ENCODE data around the gene LRP5. TPM values are rescaled to one million over a fixed set of nuclear protein-coding genes. Genes with fewer than 3 reads are reported as not detected.

The LRP5 gene
- polyA plus RNA-seq, 3 donors = 0.23 to 0.29 TPM; not detected in 1

DNA sequence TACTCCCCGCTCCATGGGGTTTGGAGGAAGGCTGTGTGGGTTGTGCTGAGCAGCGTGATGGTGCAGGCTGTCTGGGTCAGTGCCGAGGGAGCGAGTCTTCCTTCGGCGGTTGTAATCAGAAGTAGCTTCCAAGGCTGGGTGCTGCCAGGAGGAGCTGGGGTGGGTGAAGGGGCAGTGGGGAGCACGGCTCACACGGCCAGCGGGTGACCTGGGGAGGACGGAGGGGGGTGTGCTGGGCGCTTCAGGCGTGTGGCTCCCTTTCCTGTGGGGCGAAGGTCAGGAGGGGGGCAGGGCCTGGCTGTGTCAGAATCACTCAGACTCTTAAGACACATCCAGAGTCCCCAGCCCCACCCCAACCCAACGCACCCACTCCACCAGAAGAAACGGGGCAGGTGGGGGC is 60.2 kb downstream of the LRP5 start:
- Mint-ChIP-seq H3K27me3 (ENCODE audit: low read depth in 3 of 3) (peaks cover 24 to 37% (median 28%) of the 10 kb centered on the region in 3 donors), H3K9me3 (peaks cover 0 to 6% (median 4%) of the 10 kb centered on the region in 7 donors), H3K27ac (no peak overlapping the region), H3K36me3 (peaks cover 5 to 7% of the 10 kb centered on the region in 2 donors), H3K4me1 (peaks cover 40% of the 10 kb centered on the region), H3K4me3 (no peak overlapping the region)
- Histone ChIP-seq H3K79me2 (ENCODE audit: insufficient read depth, low read length) (no peaks in the 10 kb centered on the region), H3K4me1 (ENCODE audit: control insufficient read depth in 1 of 2, insufficient read depth in 2 of 2, low read length in 2 of 2) (peaks cover 36 to 40% of the 10 kb centered on the region in 2 donors), H2AFZ (ENCODE audit: insufficient read depth, low read depth, low read length, poor library complexity, severe bottlenecking) (no peak overlapping the region), H3K27ac (ENCODE audit: low read depth in 1 of 2, low read length in 2 of 2) (no peak overlapping the region), H3K4me2 (replicated peaks; ENCODE audit: extremely low read depth, low read length, poor library complexity, severe bottlenecking) (no peak overlapping the region), H3K27me3 (ENCODE audit: control insufficient read depth in 2 of 2, insufficient read depth in 2 of 2, low read length in 2 of 2) (peaks cover 0 to 20% of the 10 kb centered on the region in 2 donors), H3K36me3 (replicated peaks in 1 of 2; ENCODE audit: control insufficient read depth in 1 of 2, insufficient read depth in 2 of 2, low read length in 2 of 2) (no peaks in the 10 kb centered on the region), H3K9me3 (replicated peaks in 1 of 2; ENCODE audit: control insufficient read depth in 1 of 2, insufficient read depth in 1 of 2, low read length in 2 of 2) (no peaks in the 10 kb centered on the region), H3K9ac (ENCODE audit: insufficient read depth, low read length, poor library complexity, severe bottlenecking) (no peak overlapping the region), H3K4me3 (replicated peaks in 1 of 3; ENCODE audit: low read depth in 2 of 3, low read length in 3 of 3) (no peak overlapping the region), H4K20me1 (ENCODE audit: insufficient read depth, low read length) (no peaks in the 10 kb centered on the region)
- TF ChIP-seq, protein P1, sequence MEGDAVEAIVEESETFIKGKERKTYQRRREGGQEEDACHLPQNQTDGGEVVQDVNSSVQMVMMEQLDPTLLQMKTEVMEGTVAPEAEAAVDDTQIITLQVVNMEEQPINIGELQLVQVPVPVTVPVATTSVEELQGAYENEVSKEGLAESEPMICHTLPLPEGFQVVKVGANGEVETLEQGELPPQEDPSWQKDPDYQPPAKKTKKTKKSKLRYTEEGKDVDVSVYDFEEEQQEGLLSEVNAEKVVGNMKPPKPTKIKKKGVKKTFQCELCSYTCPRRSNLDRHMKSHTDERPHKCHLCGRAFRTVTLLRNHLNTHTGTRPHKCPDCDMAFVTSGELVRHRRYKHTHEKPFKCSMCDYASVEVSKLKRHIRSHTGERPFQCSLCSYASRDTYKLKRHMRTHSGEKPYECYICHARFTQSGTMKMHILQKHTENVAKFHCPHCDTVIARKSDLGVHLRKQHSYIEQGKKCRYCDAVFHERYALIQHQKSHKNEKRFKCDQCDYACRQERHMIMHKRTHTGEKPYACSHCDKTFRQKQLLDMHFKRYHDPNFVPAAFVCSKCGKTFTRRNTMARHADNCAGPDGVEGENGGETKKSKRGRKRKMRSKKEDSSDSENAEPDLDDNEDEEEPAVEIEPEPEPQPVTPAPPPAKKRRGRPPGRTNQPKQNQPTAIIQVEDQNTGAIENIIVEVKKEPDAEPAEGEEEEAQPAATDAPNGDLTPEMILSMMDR (IDR thresholded peaks at IDR 0.05) = no peak
- no peak for DNase-seq
- intact Hi-C loops (cut with micrococcal nuclease) = no loop called here
- WGBS (ENCODE audit: insufficient coverage) = 98% methylated on average over 6 of the region's 15 CpGs

DNA sequence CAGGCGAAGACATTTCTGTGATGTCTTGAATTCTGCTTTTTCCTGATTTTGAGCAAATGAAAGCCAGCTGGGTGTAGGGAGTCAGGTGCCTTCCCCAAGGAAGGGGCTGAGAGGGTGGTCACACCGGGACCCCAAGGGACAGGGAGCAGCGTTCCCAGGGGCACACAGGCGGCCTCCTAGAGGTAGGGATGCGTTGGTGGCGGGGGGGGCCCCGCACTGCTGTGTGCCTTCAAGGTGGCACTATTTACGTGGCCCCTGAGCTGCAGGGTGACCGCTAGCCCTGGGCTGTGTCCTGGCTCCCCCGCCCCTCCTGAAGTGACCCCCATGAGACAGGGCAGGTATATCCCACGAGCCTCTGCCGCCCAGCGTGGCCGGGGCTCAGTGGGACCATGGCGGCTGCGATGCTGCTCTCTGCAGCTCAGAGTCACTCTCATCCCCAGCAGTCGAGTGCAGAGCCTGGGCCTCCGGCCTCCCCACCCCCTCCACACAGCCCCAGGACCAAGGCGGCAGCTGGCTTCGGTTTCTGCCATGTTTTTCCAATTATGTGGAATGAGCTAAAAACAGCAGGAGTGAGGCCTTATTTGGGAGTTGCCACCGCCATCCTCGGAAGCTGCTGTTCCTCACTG is 60.9 kb downstream of the LRP5 start:
- Histone ChIP-seq H3K27ac (ENCODE audit: low read depth in 1 of 2, low read length in 2 of 2) (no peak overlapping the region), H3K4me3 (replicated peaks in 1 of 3; ENCODE audit: low read depth in 2 of 3, low read length in 3 of 3) (no peak overlapping the region), H3K79me2 (ENCODE audit: insufficient read depth, low read length) (no peaks in the 10 kb centered on the region), H2AFZ (ENCODE audit: insufficient read depth, low read depth, low read length, poor library complexity, severe bottlenecking) (no peak overlapping the region), H3K4me2 (replicated peaks; ENCODE audit: extremely low read depth, low read length, poor library complexity, severe bottlenecking) (no peak overlapping the region), H3K9me3 (replicated peaks in 1 of 2; ENCODE audit: control insufficient read depth in 1 of 2, insufficient read depth in 1 of 2, low read length in 2 of 2) (no peaks in the 10 kb centered on the region), H3K9ac (ENCODE audit: insufficient read depth, low read length, poor library complexity, severe bottlenecking) (no peak overlapping the region), H4K20me1 (ENCODE audit: insufficient read depth, low read length) (no peaks in the 10 kb centered on the region), H3K27me3 (ENCODE audit: control insufficient read depth in 2 of 2, insufficient read depth in 2 of 2, low read length in 2 of 2) (peaks cover 0 to 20% of the 10 kb centered on the region in 2 donors), H3K4me1 (ENCODE audit: control insufficient read depth in 1 of 2, insufficient read depth in 2 of 2, low read length in 2 of 2) (peaks cover 36 to 40% of the 10 kb centered on the region in 2 donors), H3K36me3 (replicated peaks in 1 of 2; ENCODE audit: control insufficient read depth in 1 of 2, insufficient read depth in 2 of 2, low read length in 2 of 2) (no peaks in the 10 kb centered on the region)
- WGBS (ENCODE audit: insufficient coverage) = 90% methylated on average over 18 of the region's 22 CpGs
- Mint-ChIP-seq H3K4me3 (peak overlapping the region in 1 of 2 donors; percentile 80), H3K36me3 (peaks cover 5 to 7% of the 10 kb centered on the region in 2 donors), H3K27me3 (ENCODE audit: low read depth in 3 of 3) (peaks cover 24 to 37% (median 28%) of the 10 kb centered on the region in 3 donors), H3K27ac (peak overlapping the region in 1 of 7 donors; percentile 50), H3K4me1 (peaks cover 40% of the 10 kb centered on the region), H3K9me3 (peaks cover 0 to 6% (median 4%) of the 10 kb centered on the region in 7 donors)
- intact Hi-C loops (cut with micrococcal nuclease) = no loop called here
- DNase-seq = no peak
- TF ChIP-seq, protein P1 (IDR thresholded peaks at IDR 0.05) = no peak

Measured in CD14-positive monocyte (primary cell).